Skeletal muscle satellite cell (primary cell): Measurements from ENCODE around the gene CNPY4.
A peak's percentile ranks its signal among the peaks of the same experiment; 100 is the strongest.

Experiments used
- H3K27me3 ChIP-seq: 2 replicates; pipeline ENCODE4 v1.7.0; 2013; ENCODE audit warnings: low read length; ENCODE audit not compliant: control insufficient read depth, insufficient read depth
- H3K36me3 ChIP-seq: 2 replicates; pipeline ENCODE4 v1.7.0; 2013; ENCODE audit warnings: mild to moderate bottlenecking, control low read depth, low read length; ENCODE audit not compliant: insufficient read depth
- H3K4me1 ChIP-seq: 2 replicates; pipeline ENCODE4 v1.7.0; 2013; ENCODE audit warnings: low read length; ENCODE audit not compliant: control insufficient read depth, insufficient read depth
- H3K4me2 ChIP-seq: 2 replicates; pipeline ENCODE4 v1.7.0; 2013; ENCODE audit warnings: mild to moderate bottlenecking, low read length
- H3K4me3 ChIP-seq: 2 replicates; pipeline ENCODE4 v1.7.0; 2013; ENCODE audit warnings: low read length
- H3K9ac ChIP-seq: 2 replicates; pipeline ENCODE4 v1.7.0; 2013; ENCODE audit warnings: mild to moderate bottlenecking, low read depth, low read length, moderate library complexity
- H3K9me3 ChIP-seq: replicated peaks from 2 replicates; pipeline ENCODE4 v1.7.0; 2013; ENCODE audit warnings: mild to moderate bottlenecking, control low read depth, low read length

CNPY4 gene

DNA sequence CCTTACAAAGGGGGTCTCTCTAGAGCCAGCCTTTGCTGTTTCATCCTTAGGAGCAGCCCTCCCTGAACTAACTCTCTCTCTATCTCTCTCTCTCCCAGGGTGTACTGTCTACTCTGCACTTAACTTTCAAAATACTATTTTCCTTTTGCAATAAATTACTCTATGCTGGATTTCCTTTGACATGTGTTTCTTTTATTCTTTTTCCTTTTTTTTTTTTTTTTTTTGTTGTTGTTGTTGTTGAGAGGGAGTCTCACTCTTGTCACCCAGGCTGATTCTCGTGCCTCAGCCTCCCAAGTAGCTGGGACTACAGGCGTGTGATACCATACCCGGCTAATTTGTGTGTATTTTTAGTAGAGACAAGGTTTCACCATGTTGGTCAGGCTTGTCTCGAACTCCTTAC, 36.5 kb upstream of the CNPY4 start:
- Histone ChIP-seq H3K4me3 (no peak overlapping the region), H3K9ac (no peak overlapping the region), H3K9me3 (no peaks in the 10 kb centered on the region), H3K36me3 (peaks cover 21% of the 10 kb centered on the region), H3K4me2 (no peak overlapping the region), H3K4me1 (peaks cover 29% of the 10 kb centered on the region), H3K27me3 (no peaks in the 10 kb centered on the region)

GRCh38 chr7:100085515-100085914, 33.9 kb upstream of the CNPY4 start:
- peaks cover 7% of the 10 kb centered on the region for H3K36me3 ChIP-seq
- no peak overlapping the region for H3K4me3 ChIP-seq
- H3K9me3 ChIP-seq: no peaks in the 10 kb centered on the region
- no peak overlapping the region for H3K9ac ChIP-seq
- H3K4me1 ChIP-seq: peaks cover 37% of the 10 kb centered on the region
- H3K27me3 ChIP-seq: no peaks in the 10 kb centered on the region
- H3K4me2 ChIP-seq: no peak overlapping the region

GRCh38 chr7:100087055-100087750, 32.2 kb upstream of the CNPY4 start:
- Histone ChIP-seq H3K4me3 (no peak overlapping the region), H3K9ac (peak overlapping the region; percentile 65), H3K4me2 (peak overlapping the region; percentile 40), H3K4me1 (peaks cover 44% of the 10 kb centered on the region), H3K9me3 (no peaks in the 10 kb centered on the region), H3K27me3 (no peaks in the 10 kb centered on the region), H3K36me3 (peaks cover 20% of the 10 kb centered on the region)

DNA sequence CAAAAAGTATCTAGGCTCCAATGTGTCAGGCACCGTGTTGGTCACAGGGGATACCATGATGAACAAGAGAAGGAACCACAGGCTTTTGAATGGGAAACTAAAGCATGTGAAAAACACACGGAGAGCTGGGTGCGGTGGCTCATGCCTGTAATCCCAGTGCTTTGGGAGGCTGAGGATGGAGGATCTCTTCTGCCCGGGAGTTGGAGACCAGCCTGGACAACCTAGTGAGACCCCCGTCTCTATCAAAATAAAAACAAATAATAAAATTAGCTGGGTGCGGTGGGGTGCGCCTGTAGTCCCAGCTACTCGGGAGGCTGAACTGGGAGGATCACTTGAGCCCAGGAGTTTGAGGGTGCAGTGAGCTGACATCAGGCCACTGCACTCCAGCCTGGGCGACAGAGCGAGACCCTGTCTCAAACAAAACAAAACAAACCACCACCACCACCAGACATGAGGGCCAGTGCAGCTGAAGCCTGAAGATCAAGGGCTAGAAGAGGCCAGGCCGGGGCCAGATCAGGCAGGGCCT, 31.3 kb upstream of the CNPY4 start:
- Histone ChIP-seq H3K36me3 (peaks cover 30% of the 10 kb centered on the region), H3K4me1 (peaks cover 38% of the 10 kb centered on the region), H3K9ac (peak overlapping the region; percentile 93), H3K27me3 (no peaks in the 10 kb centered on the region), H3K4me2 (peak overlapping the region; percentile 85), H3K4me3 (peak overlapping the region; percentile 88), H3K9me3 (no peaks in the 10 kb centered on the region)

DNA sequence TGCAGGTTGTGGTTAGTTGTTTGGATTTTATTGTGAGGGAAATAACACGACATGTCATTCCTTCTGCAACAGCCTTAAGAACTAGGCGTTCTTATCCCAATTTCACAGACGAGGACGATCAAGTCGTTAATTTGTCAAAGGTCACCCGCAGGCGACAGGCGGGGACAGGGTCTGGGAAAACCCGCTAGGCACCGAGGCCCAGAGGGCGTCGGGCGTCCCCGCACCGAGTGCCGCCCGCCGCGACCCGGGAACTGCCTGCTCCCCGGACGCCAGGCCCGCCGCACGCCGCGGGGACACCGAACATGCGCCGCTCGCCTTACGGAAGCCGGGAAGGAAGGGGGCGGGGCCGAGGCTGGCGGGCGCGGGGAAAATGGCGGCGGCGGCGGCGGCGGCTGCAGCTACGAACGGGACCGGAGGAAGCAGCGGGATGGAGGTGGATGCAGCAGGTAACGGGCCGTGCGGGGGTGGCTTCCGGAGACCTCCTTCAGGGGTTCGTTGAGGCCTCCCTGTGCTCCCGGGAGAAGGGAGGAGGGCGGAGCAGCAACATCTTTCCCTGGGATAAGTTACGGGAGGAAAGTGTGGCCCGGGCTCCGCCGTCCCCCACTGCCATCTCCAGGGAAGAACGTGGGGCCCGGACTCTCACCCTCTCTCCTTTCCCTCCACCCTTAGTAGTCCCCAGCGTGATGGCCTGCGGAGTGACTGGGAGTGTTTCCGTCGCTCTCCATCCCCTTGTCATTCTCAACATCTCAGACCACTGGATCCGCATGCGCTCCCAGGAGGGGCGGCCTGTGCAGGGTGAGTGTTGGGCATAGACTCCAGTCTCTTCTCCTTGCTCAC, 30.6 kb upstream of the CNPY4 start, which contains the start of gene COPS6:
Gene COPS6, plus strand, starts transcription at position 349 of the 837 bp plus-strand sequence. Its CDS starts 22 bp downstream, at position 371.
- peak within 1 kb of the TSS; percentile 85 for H3K4me2 ChIP-seq
- H3K36me3 ChIP-seq: peaks cover 37% of the 10 kb centered on the region
- H3K27me3 ChIP-seq: no peaks in the 10 kb centered on the region
- H3K4me3 ChIP-seq: peak within 1 kb of the TSS; percentile 88
- H3K9ac ChIP-seq: peak within 1 kb of the TSS; percentile 93
- no peaks in the 10 kb centered on the region for H3K9me3 ChIP-seq
- peaks cover 43% of the 10 kb centered on the region for H3K4me1 ChIP-seq

DNA sequence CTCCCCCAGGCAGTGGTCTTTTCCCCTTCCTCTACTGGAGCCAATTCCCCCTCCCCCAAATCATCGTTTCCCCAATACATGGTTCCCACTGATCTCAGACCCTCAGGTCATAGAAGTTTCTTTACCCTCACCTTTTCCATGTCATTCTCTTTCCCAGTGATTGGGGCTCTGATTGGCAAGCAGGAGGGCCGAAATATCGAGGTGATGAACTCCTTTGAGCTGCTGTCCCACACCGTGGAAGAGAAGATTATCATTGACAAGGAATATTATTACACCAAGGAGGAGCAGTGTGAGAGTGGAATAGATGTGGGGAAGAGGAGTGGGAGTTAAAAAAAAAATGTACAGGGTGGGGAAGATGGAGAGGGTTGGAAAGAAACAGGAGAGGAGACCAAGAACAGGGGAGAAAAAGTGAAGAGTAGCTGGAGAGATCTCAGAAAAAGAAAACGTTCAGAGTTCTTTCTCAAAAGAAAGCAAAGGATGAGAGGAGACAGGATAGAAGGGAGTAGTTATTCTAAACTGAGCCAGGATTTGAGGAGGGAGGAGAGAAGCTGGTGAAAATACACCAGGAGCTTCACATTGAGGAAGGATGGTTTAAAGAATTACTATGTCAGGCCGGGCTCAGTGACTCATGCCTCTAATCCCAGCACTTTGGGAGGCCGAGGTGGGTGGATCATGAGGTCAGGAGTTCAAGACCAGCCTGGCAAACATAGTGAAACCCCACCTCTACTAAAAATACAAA, 29.8 kb upstream of the CNPY4 start:
- peak overlapping the region; percentile 85 for H3K4me2 ChIP-seq
- peak overlapping the region; percentile 88 for H3K4me3 ChIP-seq
- H3K36me3 ChIP-seq: peaks cover 45% of the 10 kb centered on the region
- peak overlapping the region; percentile 93 for H3K9ac ChIP-seq
- no peaks in the 10 kb centered on the region for H3K27me3 ChIP-seq
- H3K9me3 ChIP-seq: no peaks in the 10 kb centered on the region
- H3K4me1 ChIP-seq: peaks cover 43% of the 10 kb centered on the region

DNA sequence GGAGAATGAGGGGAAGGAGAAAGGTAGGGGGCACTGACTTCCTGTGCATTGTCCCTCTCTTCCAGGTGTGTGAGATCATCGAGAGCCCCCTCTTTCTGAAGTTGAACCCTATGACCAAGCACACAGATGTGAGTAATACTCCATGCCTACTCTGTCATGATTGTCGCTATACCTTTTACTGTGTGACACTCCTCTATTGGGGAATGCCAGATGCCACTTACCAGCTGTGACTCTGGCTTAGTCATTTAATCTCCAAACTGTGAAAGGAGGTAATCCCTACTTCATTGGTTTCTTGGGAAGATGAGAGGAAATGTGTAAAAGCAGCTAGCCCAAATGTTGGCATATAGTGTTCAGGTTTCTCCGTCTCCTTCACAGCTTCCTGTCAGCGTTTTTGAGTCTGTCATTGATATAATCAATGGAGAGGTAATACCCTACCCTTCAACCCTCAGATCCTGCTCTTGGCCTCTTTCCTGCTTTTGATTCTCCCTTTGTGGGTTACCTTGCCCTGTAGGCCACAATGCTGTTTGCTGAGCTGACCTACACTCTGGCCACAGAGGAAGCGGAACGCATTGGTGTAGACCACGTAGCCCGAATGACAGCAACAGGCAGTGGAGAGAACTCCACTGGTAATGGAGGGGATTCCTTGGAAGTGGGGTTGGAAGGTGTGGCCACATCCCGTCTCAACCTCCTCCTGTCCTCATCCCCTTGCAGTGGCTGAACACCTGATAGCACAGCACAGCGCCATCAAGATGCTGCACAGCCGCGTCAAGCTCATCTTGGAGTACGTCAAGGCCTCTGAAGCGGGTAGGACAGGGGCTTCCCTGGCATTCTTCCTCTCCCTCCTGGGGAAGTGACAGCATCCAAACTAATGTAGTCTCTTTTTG, 28.7 kb upstream of the CNPY4 start:
- H3K4me1 ChIP-seq: peaks cover 43% of the 10 kb centered on the region

GRCh38 chr7:100091411-100092181, 27.8 kb upstream of the CNPY4 start:
- Histone ChIP-seq H3K4me2 (no peak overlapping the region), H3K4me3 (no peak overlapping the region), H3K9ac (no peak overlapping the region), H3K9me3 (no peaks in the 10 kb centered on the region), H3K36me3 (peaks cover 63% of the 10 kb centered on the region), H3K4me1 (peaks cover 41% of the 10 kb centered on the region), H3K27me3 (no peaks in the 10 kb centered on the region)

More for the DNA sequence above, 28.7 kb upstream of the CNPY4 start:
- Histone ChIP-seq H3K27me3 (no peaks in the 10 kb centered on the region), H3K4me3 (peak overlapping the region; percentile 41), H3K9me3 (no peaks in the 10 kb centered on the region), H3K9ac (no peak overlapping the region), H3K36me3 (peaks cover 55% of the 10 kb centered on the region), H3K4me2 (peak overlapping the region; percentile 85)

DNA sequence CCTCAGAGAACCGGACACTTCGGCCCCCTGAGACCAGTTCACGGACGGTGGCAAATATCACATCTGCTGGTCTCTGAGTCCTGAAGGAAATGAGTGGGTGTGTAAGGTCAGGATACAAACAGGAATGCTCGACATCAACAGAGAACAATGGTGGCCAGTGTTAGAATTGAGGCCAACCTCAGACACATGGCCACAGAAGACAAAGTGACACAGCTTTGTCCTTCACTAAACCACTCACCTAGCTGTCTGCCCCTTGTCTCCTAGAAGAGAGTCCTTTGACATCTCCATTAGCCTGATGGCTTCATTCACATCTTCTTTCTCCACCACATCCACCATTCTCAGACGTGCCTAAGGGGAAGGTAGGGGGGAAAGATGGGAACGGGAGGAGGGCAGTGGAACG, 26.4 kb upstream of the CNPY4 start:
- H3K4me1 ChIP-seq: peaks cover 28% of the 10 kb centered on the region
- no peaks in the 10 kb centered on the region for H3K9me3 ChIP-seq
- no peak overlapping the region for H3K4me2 ChIP-seq
- no peak overlapping the region for H3K4me3 ChIP-seq
- H3K9ac ChIP-seq: no peak overlapping the region
- no peaks in the 10 kb centered on the region for H3K27me3 ChIP-seq
- H3K36me3 ChIP-seq: peaks cover 75% of the 10 kb centered on the region

GRCh38 chr7:100093498-100093897, 25.9 kb upstream of the CNPY4 start:
- Histone ChIP-seq H3K9ac (no peak overlapping the region), H3K4me2 (no peak overlapping the region), H3K4me3 (no peak overlapping the region), H3K9me3 (no peaks in the 10 kb centered on the region), H3K36me3 (peaks cover 80% of the 10 kb centered on the region), H3K4me1 (peaks cover 24% of the 10 kb centered on the region), H3K27me3 (no peaks in the 10 kb centered on the region)
